Measurements from ENCODE around the gene CCBE1.

CCBE1 gene

GRCh38 chr18:59429608-59430007, 267.6 kb downstream of the CCBE1 start:
- DNase-seq (ENCODE audit: low read depth): no peak
- no peak for TF ChIP-seq CTCF (IDR thresholded peaks at IDR 0.05; ENCODE audit: control insufficient read depth, extremely low read depth, insufficient read depth)
- H3K4me3 ChIP-seq (ENCODE audit: low read depth, low read length): no peak overlapping the region

- DNase-seq (ENCODE audit: low read depth): no peak
- no peak for TF ChIP-seq CTCF (IDR thresholded peaks at IDR 0.05; ENCODE audit: control insufficient read depth, extremely low read depth, insufficient read depth)
- H3K4me3 ChIP-seq (ENCODE audit: low read depth, low read length): no peak overlapping the region
These were observed 269.2 kb downstream of the CCBE1 start for GRCh38 chr18:59428018-59428417.

GRCh38 chr18:59426855-59427254, 270.4 kb downstream of the CCBE1 start:
- DNase-seq (ENCODE audit: low read depth): no peak
- no peak overlapping the region for H3K4me3 ChIP-seq (ENCODE audit: low read depth, low read length)
- TF ChIP-seq CTCF (IDR thresholded peaks at IDR 0.05; ENCODE audit: control insufficient read depth, extremely low read depth, insufficient read depth): no peak

GRCh38 chr18:59423259-59423658, 274.0 kb downstream of the CCBE1 start:
- no peak overlapping the region for H3K4me3 ChIP-seq (ENCODE audit: low read depth, low read length)
- TF ChIP-seq CTCF (IDR thresholded peaks at IDR 0.05; ENCODE audit: control insufficient read depth, extremely low read depth, insufficient read depth): no peak
- DNase-seq (ENCODE audit: low read depth): no peak

GRCh38 chr18:59420244-59420643, 277.0 kb downstream of the CCBE1 start:
- no peak for TF ChIP-seq CTCF (IDR thresholded peaks at IDR 0.05; ENCODE audit: control insufficient read depth, extremely low read depth, insufficient read depth)
- no peak for DNase-seq (ENCODE audit: low read depth)
- no peak overlapping the region for H3K4me3 ChIP-seq (ENCODE audit: low read depth, low read length)

- DNase-seq (ENCODE audit: low read depth): no peak
- TF ChIP-seq CTCF (IDR thresholded peaks at IDR 0.05; ENCODE audit: control insufficient read depth, extremely low read depth, insufficient read depth): no peak
- H3K4me3 ChIP-seq (ENCODE audit: low read depth, low read length): no peak overlapping the region
These were observed 277.8 kb downstream of the CCBE1 start for GRCh38 chr18:59419386-59419785.

GRCh38 chr18:59416818-59417217, 280.4 kb downstream of the CCBE1 start:
- DNase-seq (ENCODE audit: low read depth): no peak
- no peak overlapping the region for H3K4me3 ChIP-seq (ENCODE audit: low read depth, low read length)
- TF ChIP-seq CTCF (IDR thresholded peaks at IDR 0.05; ENCODE audit: control insufficient read depth, extremely low read depth, insufficient read depth): no peak
